IPS-11a (cell line): ENCODE results near the gene CFAP74.
"Not testable (repeated sequence)": the region's sequence is repeated elsewhere in the genome, so short reads cannot be mapped to it uniquely, and the experiment has no call there.

Source experiments
- H3K4me3 ChIP-seq: one replicate; pipeline ENCODE4 v1.5.1; 2013; ENCODE audit warnings: low read depth, low read length, control low read depth

Gene CFAP74

DNA sequence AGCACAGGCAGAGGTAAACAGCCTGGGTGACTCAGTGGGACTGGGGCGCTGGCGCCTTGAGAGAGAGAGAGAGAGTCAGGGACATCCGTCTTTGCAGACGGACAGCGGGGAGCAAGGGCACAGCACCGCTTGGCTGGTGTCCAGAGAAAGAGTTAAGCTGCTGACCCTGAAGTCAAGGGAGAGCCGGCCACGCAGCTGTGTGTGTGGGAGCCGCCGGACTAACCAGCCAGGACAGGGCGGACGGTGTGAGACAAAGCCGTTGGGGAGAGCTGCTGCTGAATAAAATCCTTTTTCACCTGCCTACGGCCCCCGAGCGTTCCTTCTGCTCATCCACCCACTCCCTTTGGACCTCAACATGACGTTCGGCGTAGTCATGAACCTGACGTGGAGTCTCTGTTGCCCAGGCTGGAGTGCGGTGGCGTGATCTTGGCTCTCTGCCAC, 14.5 kb downstream of the CFAP74 start:
- no peak overlapping the region for H3K4me3 ChIP-seq

DNA sequence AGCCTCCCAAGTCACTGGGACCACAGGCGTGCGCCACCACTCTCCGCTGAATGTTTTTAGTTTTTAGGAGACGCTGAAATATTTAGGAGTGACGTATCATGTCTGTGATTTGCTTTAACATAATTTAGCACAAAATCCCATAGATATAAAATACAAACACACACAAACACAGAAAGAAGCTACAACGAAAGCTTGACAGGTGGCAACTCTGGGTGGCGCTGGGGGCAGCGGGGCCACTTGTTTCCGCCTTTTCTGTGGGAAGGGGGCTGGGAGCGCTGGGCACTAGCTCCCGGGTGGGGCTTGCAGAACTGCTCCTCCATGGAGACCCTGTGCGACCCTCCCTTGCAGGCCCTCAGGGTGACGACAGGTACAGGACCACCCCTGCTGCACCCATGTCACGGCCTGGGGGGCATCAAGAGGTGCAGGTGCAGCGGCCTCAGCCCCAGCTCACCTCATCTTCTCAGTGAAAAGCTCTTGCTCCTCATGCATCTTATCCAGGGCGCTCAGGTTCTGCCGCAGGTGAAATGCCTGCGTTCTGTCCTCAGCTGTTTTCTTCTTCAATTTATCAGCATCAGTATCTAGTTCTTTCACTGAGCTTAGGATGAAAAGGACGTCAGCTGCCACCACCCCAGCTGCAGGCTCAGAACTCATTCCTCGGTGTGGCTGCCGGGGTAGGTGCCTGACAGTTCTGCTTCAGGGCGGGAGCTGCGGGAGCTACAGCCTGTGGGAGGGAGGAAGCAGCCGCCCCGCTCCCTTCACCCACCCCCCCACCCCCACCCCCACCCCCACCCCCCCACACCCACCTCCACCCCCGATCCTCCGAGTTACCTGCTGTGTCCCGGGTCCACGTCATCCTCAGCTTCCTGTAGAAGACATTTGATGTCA, 15.3 kb downstream of the CFAP74 start:
- no peak overlapping the region for H3K4me3 ChIP-seq

DNA sequence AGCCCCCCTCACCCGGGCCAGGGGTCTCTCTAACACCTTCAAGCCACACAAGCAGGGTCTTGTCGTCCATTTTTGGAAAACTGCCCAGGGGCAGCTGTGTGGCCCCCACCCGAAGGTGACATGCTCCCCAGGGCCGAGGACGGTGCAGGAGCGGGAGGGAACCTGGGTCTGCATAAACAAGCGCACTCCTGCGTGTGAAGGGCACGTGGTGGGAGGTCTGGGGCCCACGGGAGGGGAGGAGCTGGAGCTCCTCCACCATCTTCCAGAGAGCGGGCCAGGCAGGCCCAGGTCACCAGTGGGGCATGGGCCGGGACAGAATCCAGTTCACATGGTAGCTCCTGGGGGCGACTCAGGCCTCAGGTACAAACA, 16.5 kb downstream of the CFAP74 start:
- H3K4me3 ChIP-seq, result no peak overlapping the region

GRCh38 chr1:1986451-1987141, 17.0 kb downstream of the CFAP74 start:
- H3K4me3 ChIP-seq, result no peak overlapping the region

GRCh38 chr1:1985375-1986050, 18.1 kb downstream of the CFAP74 start:
- no peak overlapping the region for H3K4me3 ChIP-seq

- no peak overlapping the region for H3K4me3 ChIP-seq
Observed at GRCh38 chr1:1984560-1985070, 19.0 kb downstream of the CFAP74 start.

DNA sequence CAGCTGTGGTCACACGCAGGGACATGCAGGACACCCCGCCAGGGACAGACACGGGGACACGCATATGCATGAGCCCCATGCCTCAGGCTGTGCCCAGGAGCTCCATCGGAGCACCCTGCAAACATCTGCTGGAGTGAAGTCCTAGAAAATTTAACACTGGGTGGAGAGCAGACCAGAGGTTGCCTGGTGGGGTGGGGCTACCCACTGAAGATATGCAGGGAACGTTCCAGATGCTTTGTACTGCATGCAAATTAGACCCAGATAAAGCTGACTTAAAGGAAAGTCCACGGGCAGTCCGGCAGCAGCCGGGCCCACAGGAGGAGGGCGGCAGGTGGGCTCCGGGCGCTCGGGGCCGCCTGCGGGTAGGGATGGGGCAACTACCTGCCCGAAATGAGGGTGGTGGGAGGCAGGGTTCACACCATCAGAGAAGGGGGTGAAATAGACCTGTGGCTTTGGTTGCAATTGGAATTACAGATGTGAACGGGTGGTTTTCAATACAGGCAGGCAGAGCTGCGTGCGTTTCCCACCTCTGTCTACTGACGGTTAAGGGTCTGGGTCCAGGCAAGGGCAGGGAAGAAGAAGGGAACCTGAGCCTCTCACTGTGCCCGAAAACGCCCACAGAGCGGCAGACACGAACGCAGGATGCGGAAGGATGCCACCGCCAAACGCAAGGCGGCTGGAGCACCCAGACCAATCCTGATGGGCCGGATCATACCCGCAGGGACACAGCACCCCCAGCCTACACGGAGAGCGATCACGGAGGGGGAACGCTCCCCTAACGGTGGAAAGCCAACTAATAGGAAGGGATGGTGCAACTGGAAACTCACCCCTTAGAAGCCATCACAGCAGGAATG, 21.0 kb downstream of the CFAP74 start:
- no peak overlapping the region for H3K4me3 ChIP-seq

- not testable (repeated sequence) for H3K4me3 ChIP-seq
Observed at GRCh38 chr1:1981631-1982327, 21.8 kb downstream of the CFAP74 start.

- H3K4me3 ChIP-seq, result no peak overlapping the region
Observed at GRCh38 chr1:1981142-1981500, 22.5 kb downstream of the CFAP74 start.

- no peak overlapping the region for H3K4me3 ChIP-seq
Observed at GRCh38 chr1:1980467-1981141, 23.0 kb downstream of the CFAP74 start.

GRCh38 chr1:1979482-1980165, 24.0 kb downstream of the CFAP74 start:
- H3K4me3 ChIP-seq, result no peak overlapping the region

DNA sequence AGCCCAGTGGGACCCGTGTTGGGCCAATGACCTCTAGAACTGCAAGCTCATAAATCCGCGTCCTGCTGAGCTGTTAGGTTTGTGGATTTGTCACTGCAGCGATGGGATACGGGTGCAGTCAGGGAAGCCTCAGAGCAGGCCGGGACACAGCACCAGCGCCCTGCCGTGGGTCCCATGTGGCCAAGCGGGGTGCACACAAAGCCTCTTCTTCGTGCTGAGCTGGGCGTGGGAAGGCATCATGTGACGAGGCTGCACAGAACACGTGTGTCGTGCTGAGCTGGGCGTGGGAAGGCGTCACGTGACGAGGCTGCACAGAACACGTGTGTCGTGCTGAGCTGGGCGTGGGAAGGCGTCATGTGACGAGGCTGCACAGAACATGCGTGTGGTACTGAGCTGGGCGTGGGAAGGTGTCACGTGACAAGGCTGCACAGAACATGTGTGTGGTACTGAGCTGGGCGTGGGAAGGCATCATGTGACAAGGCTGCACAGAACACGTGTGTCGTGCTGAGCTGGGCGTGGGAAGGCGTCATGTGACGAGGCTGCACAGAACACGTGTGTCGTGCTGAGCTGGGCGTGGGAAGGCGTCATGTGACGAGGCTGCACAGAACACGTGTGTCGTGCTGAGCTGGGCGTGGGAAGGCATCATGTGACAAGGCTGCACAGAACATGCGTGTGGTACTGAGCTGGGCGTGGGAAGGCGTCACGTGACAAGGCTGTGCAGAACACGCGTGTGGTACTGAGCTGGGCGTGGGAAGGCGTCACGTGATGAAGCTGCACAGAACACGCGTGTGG, 24.7 kb downstream of the CFAP74 start:
- not testable (repeated sequence) for H3K4me3 ChIP-seq

DNA sequence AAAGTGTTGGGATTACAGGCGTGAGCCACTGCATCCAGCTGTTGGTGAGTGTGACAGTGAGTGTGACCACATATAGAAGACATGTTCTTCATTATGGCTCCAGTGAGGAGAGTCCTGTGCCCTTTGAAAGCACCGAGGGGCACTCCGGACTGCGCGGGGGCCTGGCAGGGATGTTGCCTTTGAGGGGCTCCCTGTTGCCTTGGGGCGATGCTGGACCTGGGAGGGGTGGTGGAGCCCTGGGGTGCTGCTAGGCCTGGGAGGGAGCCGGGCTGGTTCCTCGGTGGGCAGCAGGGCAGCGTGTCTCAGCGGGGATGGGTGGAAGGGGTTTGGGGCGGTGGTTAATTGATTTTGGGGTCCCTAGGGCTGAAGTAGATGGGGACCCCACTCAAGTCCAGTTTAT, 25.5 kb downstream of the CFAP74 start:
- H3K4me3 ChIP-seq, result no peak overlapping the region

DNA sequence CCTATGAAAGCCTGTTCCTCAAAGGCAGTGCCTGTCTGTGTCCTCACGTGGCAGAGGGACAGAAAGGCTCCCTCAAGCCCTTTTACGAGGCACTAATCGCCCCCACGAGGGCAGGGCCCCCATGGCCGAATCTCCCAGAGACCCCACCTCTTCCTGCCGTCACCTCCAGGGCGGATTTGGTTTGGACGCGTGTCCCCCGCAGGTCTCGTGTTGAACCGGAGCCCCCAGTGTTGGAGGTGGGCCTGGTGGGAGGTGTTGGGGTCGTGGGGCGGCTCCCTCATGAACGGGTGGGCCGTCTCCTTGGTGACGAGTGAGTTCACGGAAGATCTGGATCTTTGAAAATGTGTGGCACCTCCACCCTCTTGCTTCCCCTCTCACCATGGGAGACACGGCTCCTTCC, 27.6 kb downstream of the CFAP74 start:
- H3K4me3 ChIP-seq, result no peak overlapping the region

- H3K4me3 ChIP-seq, result no peak overlapping the region
Observed at GRCh38 chr1:1975535-1975934, 28.1 kb downstream of the CFAP74 start.

DNA sequence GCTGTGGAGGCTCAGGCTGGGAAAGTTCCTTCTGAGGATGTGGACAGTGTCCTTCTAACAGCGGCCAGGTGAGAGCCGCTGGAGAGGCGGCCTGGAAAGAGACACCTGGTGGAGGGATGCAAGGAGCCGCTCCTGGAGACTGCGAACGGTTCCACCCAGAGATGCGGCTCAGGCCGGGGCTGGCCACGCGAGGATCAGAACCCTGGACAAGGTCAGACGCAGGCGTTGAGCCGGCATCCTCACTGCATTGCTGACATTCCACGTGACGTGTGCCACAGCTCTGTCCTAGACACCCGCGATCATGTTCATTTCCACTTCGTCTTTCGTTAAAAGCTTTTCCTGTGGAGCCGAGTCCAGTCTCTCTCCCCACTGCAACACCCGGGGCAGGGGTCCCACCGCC, 28.8 kb downstream of the CFAP74 start:
- H3K4me3 ChIP-seq, result no peak overlapping the region

GRCh38 chr1:1973716-1974642, 29.6 kb downstream of the CFAP74 start:
- no peak overlapping the region for H3K4me3 ChIP-seq
